GM23338 (cell line): ENCODE data around the gene UBA3. TPM values are rescaled to one million over a fixed set of nuclear protein-coding genes. Genes with fewer than 3 reads are reported as not detected.

Experiments used
- ATAC-seq: fragments of 200-7000 bp; cut with Tn5 transposase; 3 replicates; pipeline ENCODE4 v1.9.1; 2020
- DNase-seq: peaks from one replicate; pipeline ENCODE4 v3.0.0-alpha.2; 2015; ENCODE audit warnings: low spot score
- H2AFZ ChIP-seq: fragments of 200-600 bp; sonication (generic); 2 replicates; pipeline ENCODE4 v1.8.0; 2016; ENCODE audit warnings: antibody characterized with exemption, mild to moderate bottlenecking, moderate library complexity
- H3F3A ChIP-seq: fragments of 200-600 bp; sonication (generic); replicated peaks from 2 replicates; pipeline ENCODE4 v1.8.0; 2017; ENCODE audit warnings: antibody characterized with exemption, mixed run types, low read depth
- H3K27ac ChIP-seq: fragments of 200-600 bp; sonication (generic); 2 replicates; pipeline ENCODE4 v1.6.1; 2016; ENCODE audit warnings: low read depth
- H3K27me3 ChIP-seq: fragments of 200-600 bp; sonication (generic); 2 replicates; pipeline ENCODE4 v1.8.0; 2016; ENCODE audit warnings: mild to moderate bottlenecking, mixed run types, moderate library complexity; ENCODE audit not compliant: insufficient read depth
- H3K36me3 ChIP-seq: fragments of 200-600 bp; sonication (generic); 2 replicates; pipeline ENCODE4 v1.8.0; 2016; ENCODE audit warnings: mild to moderate bottlenecking; ENCODE audit not compliant: insufficient read depth
- H3K4me1 ChIP-seq: fragments of 200-600 bp; sonication (generic); 2 replicates; pipeline ENCODE4 v1.8.0; 2016; ENCODE audit warnings: mild to moderate bottlenecking, moderate library complexity; ENCODE audit not compliant: insufficient read depth
- H3K4me2 ChIP-seq: fragments of 200-600 bp; sonication (generic); 2 replicates; pipeline ENCODE4 v1.7.1; 2017; ENCODE audit warnings: mixed run types
- H3K4me3 ChIP-seq: fragments of 200-600 bp; sonication (generic); 2 replicates; pipeline ENCODE4 v1.6.1; 2016; ENCODE audit warnings: mixed run types
- H3K79me2 ChIP-seq: fragments of 200-600 bp; sonication (generic); replicated peaks from 2 replicates; pipeline ENCODE4 v1.8.0; 2017; ENCODE audit warnings: mild to moderate bottlenecking; ENCODE audit not compliant: insufficient read depth
- H3K9me2 ChIP-seq: fragments of 200-600 bp; sonication (generic); 2 replicates; pipeline ENCODE4 v1.8.0; 2017; ENCODE audit not compliant: insufficient read depth
- H4K20me1 ChIP-seq: fragments of 200-600 bp; sonication (generic); replicated peaks from 2 replicates; pipeline ENCODE4 v1.8.0; 2017; ENCODE audit warnings: mild to moderate bottlenecking; ENCODE audit not compliant: insufficient read depth
- H3K27ac Mint-ChIP-seq: 2 replicates; pipeline ENCODE4 v1.8.0; 2020; ENCODE audit warnings: inconsistent platforms, mild to moderate bottlenecking, moderate library complexity, mixed read lengths
- H3K27me3 Mint-ChIP-seq: 3 replicates; pipeline ENCODE4 v1.8.0; 2022; ENCODE audit warnings: low read depth, mild to moderate bottlenecking, moderate library complexity, mixed read lengths, inconsistent platforms; ENCODE audit not compliant: insufficient read depth, poor library complexity
- H3K36me3 Mint-ChIP-seq: 3 replicates; pipeline ENCODE4 v1.8.0; 2021; ENCODE audit warnings: low read depth, mild to moderate bottlenecking, inconsistent platforms, moderate library complexity, mixed read lengths
- H3K4me1 Mint-ChIP-seq: 3 replicates; pipeline ENCODE4 v1.8.0; 2020; ENCODE audit warnings: mild to moderate bottlenecking, inconsistent platforms, mixed read lengths
- H3K4me3 Mint-ChIP-seq: 3 replicates; pipeline ENCODE4 v1.8.0; 2021; ENCODE audit warnings: moderate library complexity, mild to moderate bottlenecking, inconsistent platforms, mixed read lengths
- H3K9me3 Mint-ChIP-seq: 3 replicates; pipeline ENCODE4 v1.8.0; 2020; ENCODE audit warnings: moderate library complexity, mild to moderate bottlenecking, inconsistent platforms, mixed read lengths
- CREB1 ChIP-seq: fragments of 250-450 bp; sonication (Bioruptor Pico); IDR thresholded peaks from 2 replicates; pipeline ENCODE4 v1.5.0; 2020; ENCODE audit warnings: low read depth, mild to moderate bottlenecking, moderate library complexity
- CTCF ChIP-seq, 2 experiments: fragments of 200-600 bp in 1 of 2; sonication (generic) in 1 of 2; conservative IDR thresholded peaks; 2 replicates each; pipeline versions ENCODE4 v1.5.1 to v1.6.1; 2016 to 2017; ENCODE audit warnings: antibody characterized with exemption in 2 of 2, low read depth in 2 of 2, mild to moderate bottlenecking in 2 of 2, moderate library complexity in 1 of 2
- ETS1 ChIP-seq: IDR thresholded peaks from 2 replicates; pipeline ENCODE4 v1.6.1; 2016; ENCODE audit warnings: antibody characterized with exemption
- EZH2 ChIP-seq: fragments of 200-600 bp; sonication (generic); IDR thresholded peaks from one replicate; pipeline ENCODE4 v1.8.0; 2017; ENCODE audit warnings: antibody characterized with exemption, mild to moderate bottlenecking, low read depth; ENCODE audit not compliant: unreplicated experiment
- EZH2phosphoT487 ChIP-seq: fragments of 200-600 bp; sonication (generic); IDR thresholded peaks from one replicate; pipeline ENCODE4 v1.8.1; 2018; ENCODE audit warnings: antibody characterized with exemption; ENCODE audit not compliant: unreplicated experiment
- JUNB ChIP-seq: IDR thresholded peaks from one replicate; pipeline ENCODE4 v1.6.1; 2016; ENCODE audit warnings: antibody characterized with exemption; ENCODE audit not compliant: unreplicated experiment
- NANOG ChIP-seq: IDR thresholded peaks from 2 replicates; pipeline ENCODE4 v1.6.1; 2016; ENCODE audit warnings: antibody characterized with exemption, borderline replicate concordance
- POLR2AphosphoS5 ChIP-seq: IDR thresholded peaks from 2 replicates; pipeline ENCODE4 v1.6.1; 2016; ENCODE audit warnings: antibody characterized with exemption, low read depth
- REST ChIP-seq: IDR thresholded peaks from one replicate; pipeline ENCODE4 v1.6.1; 2018; ENCODE audit warnings: antibody characterized with exemption; ENCODE audit not compliant: unreplicated experiment
- STAT1 ChIP-seq: IDR thresholded peaks from one replicate; pipeline ENCODE4 v1.6.1; 2016; ENCODE audit warnings: antibody characterized with exemption; ENCODE audit not compliant: unreplicated experiment
- ZNF114 ChIP-seq: fragments of 250-450 bp; sonication (Bioruptor Pico); IDR thresholded peaks from 2 replicates; pipeline ENCODE4 v1.5.0; 2020; ENCODE audit warnings: mild to moderate bottlenecking, moderate library complexity
- ZNF331 ChIP-seq: fragments of 250-450 bp; sonication (Bioruptor Pico); IDR thresholded peaks from 2 replicates; pipeline ENCODE4 v1.5.0; 2020; ENCODE audit warnings: low read depth, mild to moderate bottlenecking, moderate library complexity
- ZNF462 ChIP-seq: fragments of 250-450 bp; sonication (Bioruptor Pico); IDR thresholded peaks from 2 replicates; pipeline ENCODE4 v1.5.0; 2020; ENCODE audit warnings: mild to moderate bottlenecking, moderate library complexity
- polyA plus RNA-seq: library from polyadenylated mRNA; unstranded; fragments of >200 nt; fragmentation: Nextera tagmentation; extraction: Ambion mirVana; gene quantifications from 2 replicates; pipeline ENCODE4 v1.2.1, GENCODE V29; 2016
- total RNA-seq: library from RNA; depleted of rRNA; stranded (reverse); fragments of >200 nt; shearing (Covaris generic); gene quantifications from 2 replicates; pipeline ENCODE4 v1.2.3, GENCODE V29; 2014

UBA3 gene
- total and polyA plus RNA-seq, 2 experiments from 2014 or later, result 53.2 to 85.3 TPM

- H3K36me3 Mint-ChIP-seq, result peaks cover 23% of the 10 kb centered on the region
- no peaks in the 10 kb centered on the region for H3K9me3 Mint-ChIP-seq
- Histone ChIP-seq H3K27me3 (no peaks in the 10 kb centered on the region), H2AFZ (no peak overlapping the region), H3K4me1 (no peaks in the 10 kb centered on the region), H4K20me1 (no peaks in the 10 kb centered on the region; the same call in 1 of the 2 replicates), H3K36me3 (peaks cover 25% of the 10 kb centered on the region), H3K27ac (no peak overlapping the region), H3K79me2 (no peaks in the 10 kb centered on the region; the same call in 1 of the 2 replicates), H3K9me2 (no peaks in the 10 kb centered on the region), H3F3A (no peaks in the 10 kb centered on the region), H3K4me3 (no peak overlapping the region), H3K4me2 (no peak overlapping the region)
- no peak for TF ChIP-seq EZH2phosphoT487
- TF ChIP-seq ETS1, result no peak
- TF ChIP-seq NANOG, result no peak
- TF ChIP-seq STAT1, result no peak
- TF ChIP-seq JUNB, result no peak
- TF ChIP-seq EZH2, result no peak
- no peak for TF ChIP-seq POLR2AphosphoS5
- no peak for TF ChIP-seq CREB1 (CRISPR knock-in tag)
- no peak for TF ChIP-seq ZNF114
- no peak for TF ChIP-seq ZNF462 (CRISPR knock-in tag)
- no peak for TF ChIP-seq ZNF331
- no peak for TF ChIP-seq CTCF (conservative IDR thresholded peaks at IDR 0.05; ENCODE audit: low read depth in 2 of 2)
- no peak for TF ChIP-seq REST
- no peak overlapping the region for H3K4me3 Mint-ChIP-seq
- no peaks in the 10 kb centered on the region for H3K4me1 Mint-ChIP-seq
- ATAC-seq (no peak), DNase-seq (no peak)
- H3K27ac Mint-ChIP-seq, result no peak overlapping the region
- H3K27me3 Mint-ChIP-seq, result no peaks in the 10 kb centered on the region
Observed at GRCh38 chr3:69065318-69065964, 14.7 kb downstream of the UBA3 start.
